CD4-positive, alpha-beta T cell (primary cell): Measurements from ENCODE around the gene LMOD1. TPM values are rescaled to one million over a fixed set of nuclear protein-coding genes. Genes with fewer than 3 reads are reported as not detected.
"Not testable (repeated sequence)": the region's sequence is repeated elsewhere in the genome, so short reads cannot be mapped to it uniquely, and the experiment has no call there.

Source experiments
- ATAC-seq: fragments of 200-7000 bp; cut with Tn5 transposase; one replicate; pipeline ENCODE4 v1.10.0; 2022; ENCODE audit warnings: mild to moderate bottlenecking; ENCODE audit not compliant: poor library complexity
- CTCF ChIA-PET: fragments of 350-600 bp; sonication (Branson Sonifier 250); formaldehyde crosslinking; loops from one replicate; lab custom pipeline; 2021; ENCODE audit warnings: antibody characterized with exemption, inconsistent platforms; lab: Charles Lee
- POLR2A ChIA-PET: fragments of 350-600 bp; sonication (Branson Sonifier 250); formaldehyde crosslinking; loops from one replicate; lab custom pipeline; 2021; ENCODE audit warnings: antibody characterized with exemption, inconsistent platforms; lab: Charles Lee
- DNase-seq, 14 experiments: peaks; one replicate each; pipeline ENCODE4 v3.0.0-alpha.2; 2013 to 2020; ENCODE audit warnings: mixed read lengths in 2 of 14
- H3K27ac ChIP-seq, 2 donors: one replicate each; pipeline versions ENCODE4 v1.5.1 to v1.7.0; 2013; ENCODE audit warnings: low read length in 2 of 2, low read depth in 1 of 2, mild to moderate bottlenecking in 1 of 2
- H3K27me3 ChIP-seq, 2 experiments: 1 replicate in 1 of 2; 2 replicates in 1 of 2; pipeline versions ENCODE4 v1.6.1 to v1.7.0; 2013; ENCODE audit warnings: low read length in 2 of 2, control low read depth in 1 of 2, mild to moderate bottlenecking in 1 of 2, moderate library complexity in 1 of 2; ENCODE audit not compliant: insufficient read depth in 2 of 2, control insufficient read depth in 1 of 2
- H3K36me3 ChIP-seq: one replicate; pipeline ENCODE4 v1.6.1; 2013; ENCODE audit warnings: low read length, control low read depth; ENCODE audit not compliant: insufficient read depth
- H3K4me1 ChIP-seq: one replicate; pipeline ENCODE4 v1.6.1; 2013; ENCODE audit warnings: low read length, control low read depth; ENCODE audit not compliant: insufficient read depth
- H3K4me3 ChIP-seq: one replicate; pipeline ENCODE4 v1.5.1; 2013; ENCODE audit warnings: mild to moderate bottlenecking, low read length, moderate library complexity
- H3K9me3 ChIP-seq, 2 experiments: 1 replicate in 1 of 2; 2 replicates in 1 of 2; pipeline versions ENCODE4 v1.6.1 to v1.7.0; 2013; ENCODE audit warnings: low read length in 2 of 2, mild to moderate bottlenecking in 2 of 2, control low read depth in 1 of 2, moderate library complexity in 1 of 2; ENCODE audit not compliant: control insufficient read depth in 1 of 2, insufficient read depth in 1 of 2
- H3K27ac Mint-ChIP-seq: one replicate; pipeline ENCODE4 v1.8.0; 2020; ENCODE audit warnings: mixed read lengths
- H3K27me3 Mint-ChIP-seq: one replicate; pipeline ENCODE4 v1.8.0; 2021; ENCODE audit warnings: mixed read lengths
- H3K36me3 Mint-ChIP-seq: one replicate; pipeline ENCODE4 v1.8.0; 2021; ENCODE audit warnings: low read depth, mixed read lengths
- H3K4me1 Mint-ChIP-seq: one replicate; pipeline ENCODE4 v1.8.0; 2021; ENCODE audit warnings: low read depth, mixed read lengths
- H3K4me3 Mint-ChIP-seq: one replicate; pipeline ENCODE4 v1.8.0; 2020; ENCODE audit warnings: mild to moderate bottlenecking, mixed read lengths
- H3K9me3 Mint-ChIP-seq: one replicate; pipeline ENCODE4 v1.8.0; 2020; ENCODE audit warnings: mixed read lengths
- intact Hi-C, 2 experiments: fragments of 100-400 bp; cut with DNase I in 1 of 2; cut with micrococcal nuclease in 1 of 2; formaldehyde crosslinking; loops; one replicate each; pipeline versions ENCODE4 v1.15.1 to v1.9.0; 2023 to 2025; cut with DNase I, micrococcal nuclease
- total RNA-seq, 174 experiments: library from RNA in 2 of 174; stranded (reverse) in 2 of 174; gene quantifications; one replicate each; pipeline ENCODE4 v1.2.3 and lab custom pipeline; 2021 to 2026
- TF ChIP-seq, protein P1 (sequence below): fragments of 200-600 bp; IDR thresholded peaks from one replicate; pipeline ENCODE4 v1.8.0; 2022; ENCODE audit warnings: antibody characterized with exemption, mild to moderate bottlenecking

LMOD1 gene
- total RNA-seq, 2 experiments from 2014 or later: not detected

- Histone ChIP-seq H3K4me3 (no peak overlapping the region), H3K9me3 (peaks cover 0 to 8% of the 10 kb centered on the region in 2 experiments), H3K4me1 (peaks cover 8% of the 10 kb centered on the region), H3K27ac (no peak overlapping the region), H3K27me3 (peaks cover 36 to 43% of the 10 kb centered on the region in 2 experiments), H3K36me3 (no peaks in the 10 kb centered on the region)
- ChIA-PET POLR2A (no interaction called here), CTCF (no interaction called here)
- no peaks in the 10 kb centered on the region for H3K36me3 Mint-ChIP-seq
- no peak overlapping the region for H3K27ac Mint-ChIP-seq
- no peaks in the 10 kb centered on the region for H3K9me3 Mint-ChIP-seq
- TF ChIP-seq, protein P1, sequence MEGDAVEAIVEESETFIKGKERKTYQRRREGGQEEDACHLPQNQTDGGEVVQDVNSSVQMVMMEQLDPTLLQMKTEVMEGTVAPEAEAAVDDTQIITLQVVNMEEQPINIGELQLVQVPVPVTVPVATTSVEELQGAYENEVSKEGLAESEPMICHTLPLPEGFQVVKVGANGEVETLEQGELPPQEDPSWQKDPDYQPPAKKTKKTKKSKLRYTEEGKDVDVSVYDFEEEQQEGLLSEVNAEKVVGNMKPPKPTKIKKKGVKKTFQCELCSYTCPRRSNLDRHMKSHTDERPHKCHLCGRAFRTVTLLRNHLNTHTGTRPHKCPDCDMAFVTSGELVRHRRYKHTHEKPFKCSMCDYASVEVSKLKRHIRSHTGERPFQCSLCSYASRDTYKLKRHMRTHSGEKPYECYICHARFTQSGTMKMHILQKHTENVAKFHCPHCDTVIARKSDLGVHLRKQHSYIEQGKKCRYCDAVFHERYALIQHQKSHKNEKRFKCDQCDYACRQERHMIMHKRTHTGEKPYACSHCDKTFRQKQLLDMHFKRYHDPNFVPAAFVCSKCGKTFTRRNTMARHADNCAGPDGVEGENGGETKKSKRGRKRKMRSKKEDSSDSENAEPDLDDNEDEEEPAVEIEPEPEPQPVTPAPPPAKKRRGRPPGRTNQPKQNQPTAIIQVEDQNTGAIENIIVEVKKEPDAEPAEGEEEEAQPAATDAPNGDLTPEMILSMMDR: no peak
- H3K27me3 Mint-ChIP-seq: peaks cover 73% of the 10 kb centered on the region
- H3K4me3 Mint-ChIP-seq: no peak overlapping the region
- ATAC-seq: no peak
- intact Hi-C loops: loop anchor here in 1 of 2 experiments (5.0 kb wide), 1 partner anchor 48 kb away; no protein-coding TSS in a partner anchor
- peaks cover 19% of the 10 kb centered on the region for H3K4me1 Mint-ChIP-seq
- no peak for DNase-seq
Observed at GRCh38 chr1:201944002-201944401, 2.3 kb downstream of the LMOD1 start.

GRCh38 chr1:201942129-201942495 lies 4.2 kb downstream of the LMOD1 start:
- H3K36me3 ChIP-seq: no peaks in the 10 kb centered on the region
- DNase-seq: no peak
- peaks cover 8% of the 10 kb centered on the region for H3K4me1 ChIP-seq
- H3K36me3 Mint-ChIP-seq: no peaks in the 10 kb centered on the region
- ATAC-seq: no peak
- intact Hi-C loops: loop anchor here in 1 of 2 experiments (5.0 kb wide), 1 partner anchor 50 kb away; no protein-coding TSS in a partner anchor
- POLR2A ChIA-PET: interaction anchor here (0.6 kb wide), 1 partner anchor 20 kb away, joined by 3 read pairs; no protein-coding TSS in a partner anchor
- no peak overlapping the region for H3K27ac Mint-ChIP-seq
- H3K9me3 ChIP-seq: peaks cover 0 to 8% of the 10 kb centered on the region in 2 experiments
- no peak overlapping the region for H3K27ac ChIP-seq
- no peak overlapping the region for H3K4me3 ChIP-seq
- peaks cover 64% of the 10 kb centered on the region for H3K27me3 Mint-ChIP-seq
- TF ChIP-seq, protein P1: no peak
- H3K9me3 Mint-ChIP-seq: no peaks in the 10 kb centered on the region
- H3K27me3 ChIP-seq: peaks cover 32 to 39% of the 10 kb centered on the region in 2 experiments
- no peak overlapping the region for H3K4me3 Mint-ChIP-seq
- CTCF ChIA-PET: no interaction called here
- peaks cover 19% of the 10 kb centered on the region for H3K4me1 Mint-ChIP-seq

DNA sequence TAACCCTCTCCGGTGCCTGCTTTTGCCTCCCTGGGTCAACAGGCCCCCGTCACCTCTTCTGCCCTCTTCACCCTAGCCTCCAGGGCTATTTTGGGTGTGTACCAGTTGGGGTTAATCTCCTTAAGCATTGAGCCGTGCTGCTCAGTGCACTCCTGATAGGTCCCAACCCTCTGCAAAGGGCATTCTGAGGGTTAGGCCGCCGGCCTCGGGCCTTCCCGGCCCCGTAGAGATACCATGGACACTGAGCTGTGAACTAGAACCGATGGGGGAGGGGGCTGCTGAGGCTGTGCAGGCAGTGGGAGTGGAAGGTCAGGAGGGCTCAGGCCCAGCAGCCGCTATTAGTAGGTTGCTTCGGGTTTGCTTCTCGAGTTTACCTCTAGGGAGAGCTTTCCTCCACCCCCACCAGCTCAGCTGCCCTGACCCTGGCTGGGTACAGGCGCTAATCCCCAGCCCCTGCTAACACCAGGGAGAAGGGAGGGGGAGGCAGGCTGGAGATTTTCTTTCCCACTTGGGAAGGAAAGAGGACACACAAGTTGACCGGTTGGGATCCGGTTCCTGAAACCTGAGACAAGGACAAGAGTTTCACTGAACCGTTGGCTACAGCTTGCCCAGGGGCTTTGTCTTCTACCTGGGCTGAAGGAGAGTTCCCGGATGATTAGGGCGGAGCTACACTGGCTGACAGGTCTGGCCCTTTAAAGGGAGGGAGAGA lies 4.8 kb downstream of the LMOD1 start:
- peaks cover 7% of the 10 kb centered on the region for H3K4me1 ChIP-seq
- H3K9me3 ChIP-seq: peaks cover 0 to 7% of the 10 kb centered on the region in 2 experiments
- POLR2A ChIA-PET: interaction anchor here (0.6 kb wide), 1 partner anchor 20 kb away, joined by 3 read pairs; no protein-coding TSS in a partner anchor
- H3K4me3 ChIP-seq: no peak overlapping the region
- TF ChIP-seq, protein P1: no peak
- ATAC-seq: no peak
- no peaks in the 10 kb centered on the region for H3K36me3 ChIP-seq
- Mint-ChIP-seq H3K27ac (no peak overlapping the region), H3K4me3 (no peak overlapping the region), H3K9me3 (no peaks in the 10 kb centered on the region), H3K36me3 (no peaks in the 10 kb centered on the region), H3K27me3 (peaks cover 59% of the 10 kb centered on the region), H3K4me1 (peaks cover 16% of the 10 kb centered on the region)
- H3K27me3 ChIP-seq: peaks cover 27 to 34% of the 10 kb centered on the region in 2 experiments
- intact Hi-C loops: loop anchor here in 1 of 2 experiments (5.0 kb wide), 1 partner anchor 51 kb away; no protein-coding TSS in a partner anchor
- CTCF ChIA-PET: no interaction called here
- H3K27ac ChIP-seq: no peak overlapping the region
- DNase-seq: no peak

GRCh38 chr1:201940316-201940715 lies 6.0 kb downstream of the LMOD1 start:
- H3K36me3 Mint-ChIP-seq, H3K27ac Mint-ChIP-seq, H3K4me1 Mint-ChIP-seq, H3K9me3 ChIP-seq, POLR2A ChIA-PET, H3K4me3 ChIP-seq, H3K27ac ChIP-seq, H3K36me3 ChIP-seq, DNase-seq, CTCF ChIA-PET, H3K4me1 ChIP-seq, H3K9me3 Mint-ChIP-seq, H3K4me3 Mint-ChIP-seq, ATAC-seq: not testable (repeated sequence)
- H3K27me3 ChIP-seq: peaks cover 15 to 22% of the 10 kb centered on the region in 2 experiments
- peaks cover 46% of the 10 kb centered on the region for H3K27me3 Mint-ChIP-seq
- intact Hi-C loops: loop anchor here in 1 of 2 experiments (5.0 kb wide), 1 partner anchor 52 kb away; no protein-coding TSS in a partner anchor
